ENCODE results near the gene ADAMTS10.
"Not testable (repeated sequence)": the region's sequence is repeated elsewhere in the genome, so short reads cannot be mapped to it uniquely, and the experiment has no call there.

The ADAMTS10 gene

DNA sequence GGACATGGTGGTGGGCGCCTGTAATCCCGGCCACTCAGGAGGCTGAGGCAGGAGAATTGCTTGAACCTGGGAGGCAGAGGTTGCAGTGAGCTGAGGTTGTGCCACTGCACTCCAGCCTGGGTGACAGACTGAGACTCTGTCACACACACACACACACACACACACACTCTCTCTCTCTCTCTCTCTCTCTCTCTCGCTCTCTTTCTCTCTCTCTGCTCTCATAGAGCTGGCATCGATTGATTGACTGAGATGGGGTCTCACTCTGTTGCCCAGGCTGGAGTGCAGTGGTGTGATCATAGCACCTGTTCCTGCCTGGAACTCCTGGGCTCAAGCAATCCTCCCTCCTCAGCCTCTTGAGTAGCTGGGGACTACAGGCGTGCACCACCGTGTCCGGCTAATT is 56.8 kb downstream of the ADAMTS10 start:
- DNase-seq, result not testable (repeated sequence)

DNA sequence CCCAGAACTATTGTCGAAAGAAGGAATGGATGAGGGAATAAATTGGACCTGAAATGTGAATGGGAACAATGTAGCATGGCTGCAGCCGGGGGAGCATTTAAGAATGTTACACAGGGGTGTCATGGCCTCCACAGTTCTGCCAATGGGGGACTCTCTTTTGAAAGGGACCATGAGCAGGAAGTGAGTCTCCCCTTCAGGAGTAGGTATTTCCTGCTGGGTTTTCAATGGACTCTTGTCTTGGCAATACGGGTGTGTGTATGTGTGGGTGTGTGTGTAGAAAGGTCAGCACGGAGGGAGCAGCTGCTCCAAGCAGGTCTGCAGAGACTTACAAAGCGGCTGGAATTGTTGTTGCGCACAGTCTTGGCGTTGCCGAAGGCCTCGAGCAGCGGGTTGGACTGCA is 57.7 kb downstream of the ADAMTS10 start:
- peak; percentile 32 for DNase-seq

DNA sequence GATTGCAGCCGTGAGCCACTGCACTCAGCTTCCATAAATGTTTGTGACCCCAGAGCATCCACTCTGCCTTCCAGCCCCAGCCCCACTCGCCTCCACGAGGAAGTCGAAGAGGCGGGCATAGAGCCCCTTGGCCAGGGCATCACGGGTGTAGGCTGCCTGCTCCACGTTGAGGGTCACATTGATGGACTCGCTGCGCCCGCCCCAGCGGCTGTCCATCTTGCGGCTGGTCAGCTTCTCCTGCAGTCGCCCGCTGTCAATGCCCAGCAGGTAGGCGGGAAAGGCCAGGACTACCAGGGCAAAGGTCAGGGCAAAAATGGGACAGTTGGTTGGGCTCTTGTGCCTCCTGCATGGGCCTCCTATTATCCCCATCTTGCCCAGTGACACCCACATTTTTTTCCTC is 60.4 kb downstream of the ADAMTS10 start:
- DNase-seq, result no peak

DNA sequence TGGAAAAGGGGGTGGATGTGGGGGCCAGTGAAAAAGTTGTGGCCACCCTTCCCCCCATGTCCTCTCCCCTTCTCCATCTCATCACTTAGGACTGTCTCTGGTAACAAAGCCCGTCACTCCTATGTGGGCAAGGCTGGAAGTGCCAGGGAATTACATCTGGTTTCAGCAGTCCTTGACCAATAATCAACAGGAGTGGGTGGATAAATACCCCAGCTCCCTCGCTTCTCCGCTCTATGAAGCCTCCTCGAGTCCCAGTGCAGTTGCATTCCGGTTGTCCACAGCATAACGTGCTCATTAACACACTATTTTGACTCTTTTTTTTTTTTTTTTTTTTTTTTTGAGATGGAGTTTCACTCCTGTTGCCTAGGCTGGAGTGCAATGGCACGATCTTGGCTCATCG is 64.8 kb downstream of the ADAMTS10 start:
- DNase-seq, result no peak

DNA sequence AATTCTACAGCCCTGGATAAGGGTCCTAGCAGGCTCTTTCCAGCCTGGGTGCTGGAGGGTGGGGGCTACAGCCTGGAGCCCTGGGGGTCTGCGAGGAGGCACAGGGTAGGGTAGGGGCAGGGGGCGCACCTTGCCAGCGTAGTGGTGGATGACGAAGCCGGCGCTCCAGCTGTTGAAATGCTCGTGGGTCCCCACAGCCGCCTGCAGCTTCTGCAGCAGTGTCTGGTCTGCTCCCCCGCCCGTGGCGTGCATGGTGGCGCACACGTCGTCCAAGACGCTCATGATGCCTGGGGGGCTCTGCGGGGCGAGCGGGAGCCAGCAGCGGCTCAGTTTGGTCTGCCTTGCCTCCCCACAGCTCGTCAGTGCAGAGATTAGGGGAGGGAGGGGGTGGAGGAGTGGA is 66.3 kb downstream of the ADAMTS10 start:
- no peak for DNase-seq

DNA sequence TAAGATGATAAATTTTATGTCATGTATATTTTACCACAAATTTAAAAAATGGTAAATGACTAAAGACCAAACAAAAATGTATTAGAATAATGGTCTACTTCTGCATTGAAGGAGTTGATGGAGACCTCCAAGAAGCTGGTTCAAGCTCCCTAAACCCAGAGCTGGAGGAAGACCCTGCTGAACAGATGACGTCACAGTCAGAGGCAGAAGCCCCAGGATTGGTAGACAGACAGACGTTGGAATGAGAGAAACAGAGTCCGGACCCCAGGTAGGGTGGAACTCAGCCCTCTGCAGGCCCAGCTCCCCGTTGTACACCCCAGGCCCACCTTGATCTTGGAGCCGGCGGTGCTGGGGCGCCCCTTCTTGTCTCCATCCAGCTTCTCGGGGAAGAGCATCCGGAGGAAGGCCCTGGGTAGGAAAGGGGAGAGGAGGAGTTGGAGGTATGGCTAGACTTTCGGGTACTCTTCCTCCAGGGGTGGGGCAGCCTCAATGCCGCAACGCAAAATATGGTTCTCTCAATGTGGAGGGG is 70.8 kb downstream of the ADAMTS10 start:
- no peak for DNase-seq

DNA sequence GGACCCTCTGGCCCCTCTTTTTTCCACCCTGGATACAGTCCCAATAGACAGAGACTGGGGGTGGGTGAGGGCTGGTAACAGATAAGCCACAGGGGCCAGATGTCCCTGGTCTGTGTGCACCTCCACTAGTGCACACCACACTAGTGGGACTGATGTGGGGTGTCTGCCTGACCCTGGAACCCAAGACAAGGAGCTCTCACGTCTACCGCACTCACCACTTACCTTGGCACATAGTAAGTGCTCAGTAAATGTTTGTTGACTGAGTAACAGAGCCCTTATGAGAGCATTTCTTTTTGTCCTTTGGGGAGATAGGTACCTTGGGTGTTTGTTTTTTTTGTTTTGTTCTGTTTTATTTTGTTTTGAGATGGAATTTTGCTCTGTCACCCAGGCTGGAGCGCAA is 73.4 kb downstream of the ADAMTS10 start:
- no peak for DNase-seq

DNA sequence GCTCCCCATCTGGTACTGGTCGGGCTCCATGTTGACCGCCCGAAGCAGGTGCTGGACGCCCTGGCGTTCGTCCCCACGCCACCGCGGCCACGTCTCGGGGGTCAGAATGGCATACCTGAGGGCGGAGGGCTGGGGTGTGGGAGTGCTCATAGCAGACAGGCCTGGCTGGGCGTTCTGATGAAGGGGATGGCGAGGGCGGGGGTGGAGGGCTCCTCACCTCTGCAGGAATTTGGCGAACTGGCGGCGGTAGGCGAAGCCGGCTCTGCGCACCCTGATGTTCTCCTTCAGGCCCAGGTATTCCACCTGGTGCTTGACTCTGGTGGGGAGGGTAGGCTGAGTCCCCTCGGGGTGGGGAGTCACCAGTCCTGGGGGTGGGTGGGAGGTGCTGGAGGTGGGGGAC is 74.2 kb downstream of the ADAMTS10 start:
- DNase-seq, result no peak

DNA sequence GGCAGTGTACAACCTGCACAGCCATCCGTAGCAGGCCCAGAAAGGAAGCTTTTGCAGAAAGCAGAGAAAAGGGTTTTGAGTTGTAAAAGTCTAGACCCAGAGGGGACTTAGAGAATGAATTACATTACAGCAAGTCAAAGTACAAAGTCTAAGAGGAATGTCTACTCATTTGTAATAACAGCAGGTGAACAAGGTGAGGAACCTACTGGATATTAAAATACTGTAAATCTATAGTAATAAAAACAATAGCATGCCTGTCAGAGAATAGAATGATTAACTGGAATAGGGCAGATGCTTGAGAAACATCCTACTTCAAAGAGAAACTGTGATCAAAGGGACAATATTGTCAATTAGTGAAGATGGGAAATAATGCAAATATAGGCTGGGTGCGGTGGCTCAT is 78.3 kb downstream of the ADAMTS10 start:
- DNase-seq, result no peak

DNA sequence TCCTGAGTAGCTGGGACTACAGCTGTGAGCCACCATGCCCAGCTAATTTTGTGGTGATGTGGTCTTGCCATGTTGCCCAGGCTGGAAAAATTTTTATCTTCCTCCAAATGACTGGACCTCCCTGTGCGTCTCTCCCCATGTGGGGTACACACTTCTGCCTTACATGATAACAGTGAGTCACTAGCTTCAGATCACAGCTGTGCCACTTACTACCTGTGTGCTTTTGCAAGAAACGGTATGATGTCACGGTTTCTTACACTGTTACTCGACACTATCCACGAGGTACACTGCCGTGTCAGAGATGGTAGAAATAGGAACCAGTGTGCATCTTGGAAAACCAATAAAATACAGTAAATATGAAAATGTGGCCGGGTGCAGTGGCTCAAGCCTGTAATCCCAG is 79.0 kb downstream of the ADAMTS10 start:
- DNase-seq, result no peak
